CD4-positive, alpha-beta memory T cell (primary cell): ENCODE data around the gene PPP1R3G. TPM values are rescaled to one million over a fixed set of nuclear protein-coding genes. Genes with fewer than 3 reads are reported as not detected.

Experiments
- CTCF ChIA-PET: fragments of 350-600 bp; sonication (Branson Sonifier 250); formaldehyde crosslinking; loops from one replicate; lab custom pipeline; 2021; ENCODE audit warnings: inconsistent platforms; ENCODE audit not compliant: partially characterized antibody; lab: Charles Lee
- POLR2A ChIA-PET: fragments of 350-600 bp; sonication (Branson Sonifier 250); formaldehyde crosslinking; loops from one replicate; lab custom pipeline; 2021; ENCODE audit not compliant: partially characterized antibody; lab: Charles Lee
- DNase-seq, 5 donors: peaks; one replicate each; pipeline versions ENCODE4 v3.0.0 to v3.0.0-alpha.2; 2020 to 2022; ENCODE audit warnings: mixed read lengths in 1 of 5
- H3K27ac ChIP-seq: one replicate; pipeline ENCODE4 v1.7.0; 2013; ENCODE audit warnings: low read depth, low read length
- H3K27me3 ChIP-seq: 2 replicates; pipeline ENCODE4 v1.7.0; 2013; ENCODE audit warnings: mild to moderate bottlenecking, low read length, moderate library complexity; ENCODE audit not compliant: insufficient read depth
- H3K36me3 ChIP-seq: 2 replicates; pipeline ENCODE4 v1.7.0; 2013; ENCODE audit warnings: mild to moderate bottlenecking, low read length, moderate library complexity; ENCODE audit not compliant: insufficient read depth
- H3K4me1 ChIP-seq: 2 replicates; pipeline ENCODE4 v1.7.0; 2013; ENCODE audit warnings: mild to moderate bottlenecking, low read length, moderate library complexity; ENCODE audit not compliant: insufficient read depth
- H3K4me3 ChIP-seq, 2 donors: one replicate each; pipeline ENCODE4 v1.7.0; 2013; ENCODE audit warnings: low read length in 2 of 2, mild to moderate bottlenecking in 1 of 2
- H3K9me3 ChIP-seq, 2 donors: one replicate each; pipeline ENCODE4 v1.7.0; 2013; ENCODE audit warnings: low read length in 2 of 2, control low read depth in 1 of 2; ENCODE audit not compliant: control insufficient read depth in 1 of 2
- H3K27ac Mint-ChIP-seq, 7 donors: one replicate each; pipeline ENCODE4 v1.8.0; 2020 to 2021; ENCODE audit warnings: mixed read lengths in 7 of 7, mild to moderate bottlenecking in 6 of 7, inconsistent platforms in 3 of 7, moderate library complexity in 3 of 7
- H3K27me3 Mint-ChIP-seq, 2 donors: one replicate each; pipeline ENCODE4 v1.8.0; 2020 to 2021; ENCODE audit warnings: mixed read lengths in 2 of 2
- H3K36me3 Mint-ChIP-seq, 2 donors: one replicate each; pipeline ENCODE4 v1.8.0; 2020 to 2021; ENCODE audit warnings: mixed read lengths in 2 of 2, inconsistent platforms in 1 of 2, mild to moderate bottlenecking in 1 of 2
- H3K4me1 Mint-ChIP-seq, 4 donors: one replicate each; pipeline ENCODE4 v1.8.0; 2020 to 2021; ENCODE audit warnings: mixed read lengths in 4 of 4, mild to moderate bottlenecking in 1 of 4
- H3K4me3 Mint-ChIP-seq, 8 donors: one replicate each; pipeline ENCODE4 v1.8.0; 2020 to 2021; ENCODE audit warnings: mixed read lengths in 8 of 8, mild to moderate bottlenecking in 7 of 8, moderate library complexity in 6 of 8, inconsistent platforms in 3 of 8
- H3K9me3 Mint-ChIP-seq, 8 donors: one replicate each; pipeline ENCODE4 v1.8.0; 2020 to 2021; ENCODE audit warnings: mixed read lengths in 8 of 8, mild to moderate bottlenecking in 5 of 8, inconsistent platforms in 3 of 8, moderate library complexity in 1 of 8
- intact Hi-C: fragments of 100-400 bp; cut with micrococcal nuclease; formaldehyde crosslinking; loops from one replicate; pipeline ENCODE4 v1.15.1; 2023
- polyA plus RNA-seq, 2 donors: library from polyadenylated mRNA; unstranded; fragments of 300-500 nt; fragmentation: Illumina TruSeq; gene quantifications; one replicate each; pipeline ENCODE4 v1.2.3, GENCODE V29; 2021
- total RNA-seq, 2 experiments: library from RNA; stranded (reverse); gene quantifications; one replicate each; pipeline ENCODE4 v1.2.3, GENCODE V29; 2021

Gene PPP1R3G
- total and polyA plus RNA-seq, 4 experiments from 2014 or later, result not detected

GRCh38 chr6:5133943-5134342 is 48.8 kb downstream of the PPP1R3G start:
- no peak for DNase-seq
- H3K36me3 Mint-ChIP-seq, result peaks cover 0 to 4% of the 10 kb centered on the region in 2 donors
- POLR2A ChIA-PET, result no interaction called here
- Histone ChIP-seq H3K27ac (no peak overlapping the region), H3K9me3 (no peaks in the 10 kb centered on the region), H3K4me1 (no peaks in the 10 kb centered on the region), H3K4me3 (no peak overlapping the region), H3K27me3 (no peaks in the 10 kb centered on the region), H3K36me3 (no peaks in the 10 kb centered on the region)
- H3K27me3 Mint-ChIP-seq, result no peaks in the 10 kb centered on the region
- H3K4me1 Mint-ChIP-seq, result peaks cover 0 to 7% (median 3%) of the 10 kb centered on the region in 4 donors
- CTCF ChIA-PET, result interaction anchor here (0.9 to 1.3 kb wide), 3 partner anchors 10 to 1413 kb away, joined by 3 to 10 read pairs (median 5); no protein-coding TSS in a partner anchor
- H3K4me3 Mint-ChIP-seq, result no peak overlapping the region
- H3K27ac Mint-ChIP-seq, result no peak overlapping the region
- intact Hi-C loops, result loop anchor here (2.0 kb wide), 1 partner anchor 169 kb away; no protein-coding TSS in a partner anchor
- H3K9me3 Mint-ChIP-seq, result no peaks in the 10 kb centered on the region

GRCh38 chr6:5135788-5136376 is 50.7 kb downstream of the PPP1R3G start:
- Histone ChIP-seq H3K27me3 (no peaks in the 10 kb centered on the region), H3K4me3 (no peak overlapping the region), H3K4me1 (no peaks in the 10 kb centered on the region), H3K27ac (no peak overlapping the region), H3K9me3 (no peaks in the 10 kb centered on the region), H3K36me3 (no peaks in the 10 kb centered on the region)
- Mint-ChIP-seq H3K4me1 (peaks cover 0 to 7% (median 3%) of the 10 kb centered on the region in 4 donors), H3K9me3 (no peaks in the 10 kb centered on the region), H3K4me3 (no peak overlapping the region), H3K36me3 (peaks cover 0 to 4% of the 10 kb centered on the region in 2 donors), H3K27ac (peak overlapping the region in 1 of 7 donors; percentile 6), H3K27me3 (no peaks in the 10 kb centered on the region)
- ChIA-PET CTCF (interaction anchor here (0.9 to 1.1 kb wide), 2 partner anchors 8 to 135 kb away, joined by 3 read pairs; no protein-coding TSS in a partner anchor), POLR2A (no interaction called here)
- DNase-seq, result peak in 4 of 5 donors; percentile 12 to 35 (median 29)
- intact Hi-C loops, result loop anchor here (2.0 kb wide), 1 partner anchor 167 kb away; no protein-coding TSS in a partner anchor

- POLR2A ChIA-PET, result no interaction called here
- no peaks in the 10 kb centered on the region for H3K27me3 Mint-ChIP-seq
- peaks cover 0 to 7% (median 3%) of the 10 kb centered on the region in 4 donors for H3K4me1 Mint-ChIP-seq
- no peak overlapping the region for H3K4me3 Mint-ChIP-seq
- intact Hi-C loops, result no loop called here
- Histone ChIP-seq H3K27me3 (no peaks in the 10 kb centered on the region), H3K27ac (no peak overlapping the region), H3K4me3 (no peak overlapping the region), H3K36me3 (no peaks in the 10 kb centered on the region), H3K4me1 (no peaks in the 10 kb centered on the region), H3K9me3 (no peaks in the 10 kb centered on the region)
- no peaks in the 10 kb centered on the region for H3K9me3 Mint-ChIP-seq
- no peak overlapping the region for H3K27ac Mint-ChIP-seq
- peaks cover 0 to 4% of the 10 kb centered on the region in 2 donors for H3K36me3 Mint-ChIP-seq
- no peak for DNase-seq
- CTCF ChIA-PET, result interaction anchor here (1.1 kb wide), 1 partner anchor 11 kb away, joined by 3 read pairs; no protein-coding TSS in a partner anchor
Measured at GRCh38 chr6:5136851-5137250, 51.7 kb downstream of the PPP1R3G start.

Other genes starting within 250 kb of the PPP1R3G start
- gene RPP40, start 81.3 kb upstream of the PPP1R3G start, total RNA-seq, result 1 to 10 TPM; 5.5 to 6.3 TPM
- gene RPP40, start 81.3 kb upstream of the PPP1R3G start, polyA plus RNA-seq, result 10 to 100 TPM; 13.4 to 16.3 TPM
- gene LYRM4, start 175.6 kb downstream of the PPP1R3G start, total RNA-seq, result 10 to 100 TPM; 10.6 to 14.3 TPM
- 10 to 100 TPM; 16.2 to 26.4 TPM for gene LYRM4, start 175.6 kb downstream of the PPP1R3G start, polyA plus RNA-seq
- 10 to 100 TPM; 15.6 to 19.2 TPM for gene FARS2, start 176.2 kb downstream of the PPP1R3G start, total RNA-seq
- 10 to 100 TPM; 29.5 to 48.4 TPM for gene FARS2, start 176.2 kb downstream of the PPP1R3G start, polyA plus RNA-seq